AG09319 (cell line): ENCODE results near the gene RBBP8NL.
"Not testable (repeated sequence)": the region's sequence is repeated elsewhere in the genome, so short reads cannot be mapped to it uniquely, and the experiment has no call there.

ENCODE experiments used
- DNase-seq: peaks from one replicate; pipeline ENCODE4 v3.0.0-alpha.2; 2010; ENCODE audit warnings: low read depth; ENCODE audit errors: extremely low read depth
- TF ChIP-seq, protein P1 (sequence below): IDR thresholded peaks from 2 replicates; pipeline ENCODE4 v1.5.1; 2011; ENCODE audit warnings: low read depth, mild to moderate bottlenecking, inconsistent platforms, low read length, moderate library complexity

The RBBP8NL gene

GRCh38 chr20:62429455-62430310 lies 2.3 kb upstream of the RBBP8NL start:
- TF ChIP-seq, protein P1, sequence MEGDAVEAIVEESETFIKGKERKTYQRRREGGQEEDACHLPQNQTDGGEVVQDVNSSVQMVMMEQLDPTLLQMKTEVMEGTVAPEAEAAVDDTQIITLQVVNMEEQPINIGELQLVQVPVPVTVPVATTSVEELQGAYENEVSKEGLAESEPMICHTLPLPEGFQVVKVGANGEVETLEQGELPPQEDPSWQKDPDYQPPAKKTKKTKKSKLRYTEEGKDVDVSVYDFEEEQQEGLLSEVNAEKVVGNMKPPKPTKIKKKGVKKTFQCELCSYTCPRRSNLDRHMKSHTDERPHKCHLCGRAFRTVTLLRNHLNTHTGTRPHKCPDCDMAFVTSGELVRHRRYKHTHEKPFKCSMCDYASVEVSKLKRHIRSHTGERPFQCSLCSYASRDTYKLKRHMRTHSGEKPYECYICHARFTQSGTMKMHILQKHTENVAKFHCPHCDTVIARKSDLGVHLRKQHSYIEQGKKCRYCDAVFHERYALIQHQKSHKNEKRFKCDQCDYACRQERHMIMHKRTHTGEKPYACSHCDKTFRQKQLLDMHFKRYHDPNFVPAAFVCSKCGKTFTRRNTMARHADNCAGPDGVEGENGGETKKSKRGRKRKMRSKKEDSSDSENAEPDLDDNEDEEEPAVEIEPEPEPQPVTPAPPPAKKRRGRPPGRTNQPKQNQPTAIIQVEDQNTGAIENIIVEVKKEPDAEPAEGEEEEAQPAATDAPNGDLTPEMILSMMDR, result no peak
- DNase-seq, result no peak

DNA sequence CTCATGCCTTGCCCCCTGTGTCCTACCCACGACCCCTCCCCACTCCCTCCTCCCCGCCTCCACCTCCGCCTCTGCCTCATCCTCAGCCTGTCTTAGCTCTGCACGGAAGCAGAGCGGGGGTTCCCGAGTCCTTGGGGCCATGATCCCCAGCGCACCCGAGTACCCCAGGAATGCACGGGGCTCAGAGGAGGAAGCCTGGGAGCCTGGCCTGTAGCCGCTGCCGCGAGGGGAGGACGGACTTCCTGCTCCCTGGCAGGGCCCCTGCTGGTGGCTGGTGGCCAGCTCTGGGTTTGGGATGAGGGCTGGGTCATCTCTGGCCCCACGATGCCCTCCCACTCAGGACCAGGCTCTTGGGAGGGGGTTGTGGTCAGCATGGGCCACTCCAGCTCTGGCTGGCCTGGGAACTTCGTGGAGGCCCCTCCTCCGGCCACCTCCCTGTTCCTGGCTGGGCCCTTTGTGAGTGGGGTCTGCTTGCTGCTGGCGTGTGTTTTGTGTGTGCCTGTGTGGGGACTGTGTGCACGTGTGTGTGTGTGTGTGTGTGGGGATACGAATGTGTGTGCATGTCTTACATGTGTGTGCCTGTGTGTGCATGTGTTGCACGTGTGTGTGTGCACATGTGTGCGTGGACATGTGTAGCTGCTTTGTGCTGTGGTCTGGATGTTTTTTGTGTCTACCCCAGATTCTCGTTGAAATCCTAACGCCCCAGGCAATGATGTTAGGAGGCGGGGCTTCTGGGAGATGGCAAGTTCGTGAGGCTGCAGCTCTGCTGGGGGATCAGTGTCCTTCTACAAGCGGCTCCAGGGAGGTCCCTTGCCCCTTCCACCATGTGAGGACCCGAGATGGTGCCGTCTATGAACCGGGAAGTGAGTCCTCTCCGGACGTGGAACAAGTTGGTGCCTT lies 1.3 kb upstream of the RBBP8NL start:
- TF ChIP-seq, protein P1, result no peak
- no peak for DNase-seq

GRCh38 chr20:62428002-62428372 lies 648 bp upstream of the RBBP8NL start:
- no peak for DNase-seq
- TF ChIP-seq, protein P1, result no peak

- TF ChIP-seq, protein P1, result no peak
- no peak for DNase-seq
These were observed 624 bp downstream of the RBBP8NL start for GRCh38 chr20:62426699-62427131.

DNA sequence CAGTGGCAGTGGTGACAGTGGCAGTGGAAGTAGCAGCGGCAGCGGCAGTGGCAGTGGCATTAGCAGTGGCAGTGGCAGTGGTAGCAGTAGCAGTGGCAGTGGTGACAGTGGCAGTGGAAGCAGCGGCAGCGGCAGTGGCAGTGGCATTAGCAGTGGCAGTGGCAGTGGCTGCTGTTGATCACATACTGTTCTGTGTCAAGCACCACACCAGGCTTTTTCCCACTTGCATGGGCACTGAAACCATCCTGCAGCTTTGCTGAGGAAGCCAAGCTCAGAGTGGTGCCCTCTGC lies 1.3 kb downstream of the RBBP8NL start:
- not testable (repeated sequence) for DNase-seq

- TF ChIP-seq, protein P1, result no peak
- no peak for DNase-seq
These were observed 1.9 kb downstream of the RBBP8NL start for GRCh38 chr20:62425281-62426058.

DNA sequence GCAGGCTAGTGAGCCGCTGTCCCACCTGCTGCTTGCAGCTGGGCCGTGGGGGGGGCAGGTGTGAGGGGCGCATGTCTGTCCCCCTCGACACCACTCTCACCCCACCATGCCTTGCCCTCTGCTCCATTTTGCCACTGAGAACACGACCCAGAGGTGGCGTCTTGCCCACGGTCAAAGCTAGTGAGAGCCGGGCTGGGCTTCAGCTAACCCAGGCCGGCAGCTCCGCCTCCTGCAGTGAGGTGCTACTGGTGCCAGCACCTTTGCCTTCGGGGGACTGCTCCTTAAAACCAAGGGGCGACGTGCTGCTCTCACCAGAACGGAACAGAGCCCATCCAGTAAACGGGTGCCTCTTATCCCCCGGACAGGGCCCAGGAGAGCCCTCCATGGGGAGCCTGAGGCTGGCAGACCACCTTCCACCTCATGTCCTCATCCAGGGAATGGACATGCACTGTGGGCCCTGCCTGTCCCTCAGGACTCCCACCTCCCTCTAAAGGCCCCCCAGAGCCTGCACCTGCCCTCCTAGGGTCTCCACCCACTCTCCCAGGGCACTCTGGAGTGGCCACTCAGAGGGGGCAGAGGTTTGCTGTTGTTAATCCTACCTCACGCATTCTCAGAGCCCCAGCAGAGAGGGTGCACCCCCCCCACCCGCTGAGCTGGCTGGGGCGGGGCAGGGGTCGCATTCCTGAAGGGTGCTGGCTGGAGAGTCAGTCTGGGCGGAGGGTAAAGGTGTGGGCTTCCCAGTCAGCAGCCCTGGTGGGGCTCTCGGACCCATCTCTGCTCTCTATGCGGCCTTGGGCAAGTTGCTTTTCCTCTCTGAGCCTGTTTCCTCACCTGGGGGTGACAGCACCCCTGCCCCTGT lies 2.9 kb downstream of the RBBP8NL start:
- TF ChIP-seq, protein P1, result no peak
- DNase-seq, result no peak
